HL-60 (cell line): ENCODE results near the gene PLGRKT.
"Not testable (repeated sequence)": the region's sequence is repeated elsewhere in the genome, so short reads cannot be mapped to it uniquely, and the experiment has no call there.

Experiments
- DNase-seq, 2 experiments: peaks; one replicate each; pipeline ENCODE4 v3.0.0-alpha.2; 2010 to 2020; ENCODE audit warnings: low read depth in 1 of 2, low spot score in 1 of 2
- H3K27ac ChIP-seq: fragments of 250-450 bp; sonication (Bioruptor Pico); replicated peaks from 2 replicates; pipeline ENCODE4 v1.5.1; 2020; ENCODE audit warnings: mild to moderate bottlenecking, moderate library complexity
- H3K27me3 ChIP-seq: fragments of 250-450 bp; sonication (Bioruptor Pico); 2 replicates; pipeline ENCODE4 v1.5.1; 2021; ENCODE audit warnings: mild to moderate bottlenecking, moderate library complexity; ENCODE audit not compliant: insufficient read depth, poor library complexity, severe bottlenecking
- H3K4me3 ChIP-seq: replicated peaks from 2 replicates; pipeline ENCODE4 v1.5.1; 2011; ENCODE audit warnings: mild to moderate bottlenecking, control low read depth, low read length; ENCODE audit not compliant: insufficient read depth
- CTCF ChIP-seq: IDR thresholded peaks from one replicate; pipeline ENCODE4 v1.5.1; 2011; ENCODE audit warnings: low read length, control low read depth, inconsistent platforms; ENCODE audit not compliant: insufficient read depth
- GABPA ChIP-seq: IDR thresholded peaks from 2 replicates; pipeline ENCODE4 v1.6.1; 2012; ENCODE audit warnings: low read depth
- POLR2AphosphoS5 ChIP-seq: IDR thresholded peaks from 2 replicates; pipeline ENCODE4 v1.6.1; 2012; ENCODE audit warnings: low read depth
- SPI1 ChIP-seq: IDR thresholded peaks from 2 replicates; pipeline ENCODE4 v1.6.1; 2012; ENCODE audit warnings: low read depth, mild to moderate bottlenecking, borderline replicate concordance
- TF ChIP-seq, protein P1 (sequence below): IDR thresholded peaks from 2 replicates; pipeline ENCODE4 v1.6.1; 2012; ENCODE audit warnings: low read depth; ENCODE audit not compliant: insufficient replicate concordance

Gene PLGRKT

GRCh38 chr9:5479994-5480694, 42.4 kb upstream of the PLGRKT start:
- no peak overlapping the region for H3K27ac ChIP-seq
- no peaks in the 10 kb centered on the region for H3K27me3 ChIP-seq
- TF ChIP-seq POLR2AphosphoS5 (no peak), SPI1 (no peak)
- TF ChIP-seq, protein P1, sequence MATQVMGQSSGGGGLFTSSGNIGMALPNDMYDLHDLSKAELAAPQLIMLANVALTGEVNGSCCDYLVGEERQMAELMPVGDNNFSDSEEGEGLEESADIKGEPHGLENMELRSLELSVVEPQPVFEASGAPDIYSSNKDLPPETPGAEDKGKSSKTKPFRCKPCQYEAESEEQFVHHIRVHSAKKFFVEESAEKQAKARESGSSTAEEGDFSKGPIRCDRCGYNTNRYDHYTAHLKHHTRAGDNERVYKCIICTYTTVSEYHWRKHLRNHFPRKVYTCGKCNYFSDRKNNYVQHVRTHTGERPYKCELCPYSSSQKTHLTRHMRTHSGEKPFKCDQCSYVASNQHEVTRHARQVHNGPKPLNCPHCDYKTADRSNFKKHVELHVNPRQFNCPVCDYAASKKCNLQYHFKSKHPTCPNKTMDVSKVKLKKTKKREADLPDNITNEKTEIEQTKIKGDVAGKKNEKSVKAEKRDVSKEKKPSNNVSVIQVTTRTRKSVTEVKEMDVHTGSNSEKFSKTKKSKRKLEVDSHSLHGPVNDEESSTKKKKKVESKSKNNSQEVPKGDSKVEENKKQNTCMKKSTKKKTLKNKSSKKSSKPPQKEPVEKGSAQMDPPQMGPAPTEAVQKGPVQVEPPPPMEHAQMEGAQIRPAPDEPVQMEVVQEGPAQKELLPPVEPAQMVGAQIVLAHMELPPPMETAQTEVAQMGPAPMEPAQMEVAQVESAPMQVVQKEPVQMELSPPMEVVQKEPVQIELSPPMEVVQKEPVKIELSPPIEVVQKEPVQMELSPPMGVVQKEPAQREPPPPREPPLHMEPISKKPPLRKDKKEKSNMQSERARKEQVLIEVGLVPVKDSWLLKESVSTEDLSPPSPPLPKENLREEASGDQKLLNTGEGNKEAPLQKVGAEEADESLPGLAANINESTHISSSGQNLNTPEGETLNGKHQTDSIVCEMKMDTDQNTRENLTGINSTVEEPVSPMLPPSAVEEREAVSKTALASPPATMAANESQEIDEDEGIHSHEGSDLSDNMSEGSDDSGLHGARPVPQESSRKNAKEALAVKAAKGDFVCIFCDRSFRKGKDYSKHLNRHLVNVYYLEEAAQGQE: no peak
- no peak overlapping the region for H3K4me3 ChIP-seq
- DNase-seq: no peak

- TF ChIP-seq GABPA: no peak
- TF ChIP-seq POLR2AphosphoS5: no peak
- TF ChIP-seq, protein P1: no peak
- TF ChIP-seq SPI1: no peak
- Histone ChIP-seq H3K4me3 (no peak overlapping the region), H3K27me3 (no peaks in the 10 kb centered on the region), H3K27ac (no peak overlapping the region)
- DNase-seq: no peak
Measured at GRCh38 chr9:5478206-5478605, 40.5 kb upstream of the PLGRKT start.

DNA sequence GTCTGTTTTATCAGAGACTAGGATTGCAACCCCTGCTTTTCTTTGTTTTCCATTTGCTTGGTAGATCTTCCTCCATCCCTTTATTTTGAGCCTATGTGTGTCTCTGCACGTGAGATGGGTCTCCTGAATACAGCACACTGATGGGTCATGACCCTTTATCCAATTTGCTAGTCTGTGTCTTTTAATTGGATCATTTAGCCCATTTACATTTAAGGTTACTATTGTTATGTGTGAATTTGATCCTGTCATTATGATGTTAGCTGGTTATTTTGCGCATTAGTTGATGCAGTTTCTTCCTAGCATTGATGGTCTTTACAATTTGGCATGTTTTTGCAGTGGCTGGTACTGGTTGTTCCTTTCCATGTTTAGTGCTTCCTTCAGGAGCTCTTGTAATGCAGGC, 37.9 kb upstream of the PLGRKT start:
- H3K4me3 ChIP-seq, H3K27ac ChIP-seq, H3K27me3 ChIP-seq, DNase-seq: not testable (repeated sequence)

- no peak overlapping the region for H3K4me3 ChIP-seq
- H3K27ac ChIP-seq: no peak overlapping the region
- no peak for TF ChIP-seq POLR2AphosphoS5
- TF ChIP-seq, protein P1: no peak
- no peak for TF ChIP-seq CTCF
Measured at GRCh38 chr9:5470816-5471215, 33.1 kb upstream of the PLGRKT start.

DNA sequence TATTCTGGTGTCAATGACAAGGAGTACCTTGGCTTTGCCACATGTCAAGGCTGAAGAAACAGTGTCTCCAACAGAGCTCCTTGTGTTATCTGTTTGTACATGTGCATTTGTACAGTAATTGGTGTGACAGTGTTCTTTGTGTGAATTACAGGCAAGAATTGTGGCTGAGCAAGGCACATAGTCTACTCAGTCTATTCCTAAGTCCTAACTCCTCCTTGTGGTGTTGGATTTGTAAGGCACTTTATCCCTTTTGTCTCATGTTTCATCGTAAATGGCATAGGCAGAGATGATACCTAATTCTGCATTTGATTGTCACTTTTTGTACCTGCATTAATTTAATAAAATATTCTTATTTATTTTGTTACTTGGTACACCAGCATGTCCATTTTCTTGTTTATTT, 32.4 kb upstream of the PLGRKT start:
- H3K27me3 ChIP-seq: no peaks in the 10 kb centered on the region
- no peak for DNase-seq
- TF ChIP-seq, protein P1: no peak
- TF ChIP-seq SPI1 (no peak), CTCF (no peak), POLR2AphosphoS5 (no peak), GABPA (no peak)
- H3K4me3 ChIP-seq: no peak overlapping the region
- no peak overlapping the region for H3K27ac ChIP-seq

More at GRCh38 chr9:5470816-5471215, 33.1 kb upstream of the PLGRKT start:
- H3K27me3 ChIP-seq: no peaks in the 10 kb centered on the region
- DNase-seq: no peak
